NCI-H446 (cell line): ENCODE data around the gene RNASEH1.

Experiments
- DNase-seq, 2 experiments: peaks; one replicate each; lab custom pipeline; 2025; lab: John Stamatoyannopoulos, UW

RNASEH1 gene

DNA sequence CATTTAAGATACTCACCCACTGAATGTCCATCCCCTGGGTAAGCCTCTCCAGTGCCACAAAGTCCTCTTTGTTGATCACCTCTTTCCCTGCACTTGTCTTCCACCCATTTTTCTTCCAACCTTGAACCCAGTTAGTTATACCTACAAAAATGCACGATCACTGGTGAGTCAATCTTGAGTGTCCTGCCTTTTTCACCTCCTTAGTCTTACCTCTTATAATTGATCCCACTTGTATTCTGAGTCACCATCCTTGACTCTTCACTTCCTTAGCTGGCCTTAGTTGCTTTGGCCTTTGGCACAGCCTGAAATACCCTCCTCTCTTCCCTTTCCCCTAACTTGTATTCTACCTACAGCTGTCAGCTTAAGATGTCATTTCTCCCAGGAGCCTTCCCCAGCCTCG, 10.2 kb downstream of the RNASEH1 start:
- DNase-seq: no peak

DNA sequence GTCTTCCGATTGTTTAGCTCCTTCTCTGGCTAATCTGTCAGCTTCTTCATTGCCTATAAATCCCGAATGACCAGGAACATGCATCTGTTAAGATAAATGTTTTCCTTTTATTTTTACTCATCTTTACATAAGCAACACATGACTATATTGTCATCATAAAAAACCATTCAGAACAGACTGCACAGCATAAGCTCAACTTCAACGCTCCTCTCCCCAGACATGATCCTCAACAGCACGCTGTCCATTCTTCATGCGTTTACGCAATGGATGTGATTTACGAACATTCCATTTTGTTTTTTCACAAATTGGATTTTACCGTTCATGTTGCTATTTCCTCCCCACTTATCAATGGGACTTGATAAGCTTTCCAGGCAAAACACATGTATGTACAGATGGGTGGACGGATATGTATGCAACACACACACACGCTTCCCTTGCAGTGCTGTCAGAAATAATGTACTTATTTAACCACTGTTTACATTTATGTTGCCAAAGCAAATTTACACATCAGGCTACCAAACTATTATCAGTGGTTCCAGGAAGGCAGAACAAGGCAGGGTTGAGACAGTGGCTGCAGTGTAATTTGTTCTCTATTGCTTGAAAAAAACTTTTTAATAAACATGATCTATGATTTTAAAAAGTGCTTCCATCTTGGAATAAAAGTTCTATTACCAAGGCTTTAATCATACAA, 12.2 kb downstream of the RNASEH1 start:
- no peak for DNase-seq

GRCh38 chr2:3543023-3543683, 15.0 kb downstream of the RNASEH1 start:
- no peak for DNase-seq

DNA sequence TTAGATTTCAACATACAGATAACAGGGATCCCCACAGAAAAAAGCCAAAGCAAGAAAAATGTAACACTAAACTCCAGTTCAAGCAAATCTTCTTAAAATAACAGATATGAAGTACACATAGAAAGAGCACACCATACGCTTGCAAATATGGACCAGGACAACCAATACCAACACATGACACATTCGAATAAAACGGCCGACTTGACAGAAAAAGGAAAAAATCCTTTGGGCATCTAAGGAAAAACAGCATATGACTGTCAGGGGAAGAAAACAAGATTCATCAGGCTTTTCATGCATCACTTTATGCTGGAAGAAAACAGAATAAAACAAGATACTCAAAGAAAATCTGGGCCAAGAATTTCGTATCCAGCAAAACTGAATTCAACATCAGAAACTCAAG, 16.0 kb downstream of the RNASEH1 start:
- DNase-seq: no peak

- no peak for DNase-seq
These were observed 18.3 kb downstream of the RNASEH1 start for GRCh38 chr2:3539836-3540235.

- no peak for DNase-seq
These were observed 21.2 kb downstream of the RNASEH1 start for GRCh38 chr2:3536682-3537632.

GRCh38 chr2:3535794-3536681, 22.1 kb downstream of the RNASEH1 start:
- no peak for DNase-seq

GRCh38 chr2:3535467-3535793, 22.7 kb downstream of the RNASEH1 start:
- DNase-seq: no peak

DNA sequence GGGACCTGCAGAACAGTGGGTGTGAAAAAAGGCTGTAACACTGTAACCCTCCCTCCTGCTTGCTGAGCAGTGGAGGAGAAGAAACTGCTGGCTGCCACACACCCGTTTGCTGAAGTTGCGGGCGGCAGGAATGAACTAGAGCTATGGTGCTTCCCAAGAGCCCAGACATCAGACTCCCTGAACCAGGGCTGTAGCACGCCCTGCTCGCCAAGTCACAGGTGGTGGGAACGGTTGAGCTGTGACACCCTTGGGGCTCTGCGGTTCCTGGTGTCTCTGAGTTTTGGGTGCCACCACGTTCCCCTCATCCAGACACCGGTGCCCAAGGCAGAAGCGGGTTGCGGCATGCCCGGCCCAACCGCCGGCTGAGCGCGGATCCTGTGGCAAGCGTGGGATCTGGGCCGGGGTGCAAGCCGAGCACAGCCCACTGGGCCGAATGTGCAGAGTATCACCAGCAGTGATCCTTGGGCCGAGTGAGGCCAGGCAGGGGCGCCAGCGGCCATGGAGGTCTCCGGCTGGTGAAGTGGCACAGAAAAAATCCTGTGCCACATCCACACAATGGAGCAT, 23.8 kb downstream of the RNASEH1 start:
- no peak for DNase-seq

GRCh38 chr2:3533836-3534235, 24.3 kb downstream of the RNASEH1 start:
- DNase-seq: no peak

DNA sequence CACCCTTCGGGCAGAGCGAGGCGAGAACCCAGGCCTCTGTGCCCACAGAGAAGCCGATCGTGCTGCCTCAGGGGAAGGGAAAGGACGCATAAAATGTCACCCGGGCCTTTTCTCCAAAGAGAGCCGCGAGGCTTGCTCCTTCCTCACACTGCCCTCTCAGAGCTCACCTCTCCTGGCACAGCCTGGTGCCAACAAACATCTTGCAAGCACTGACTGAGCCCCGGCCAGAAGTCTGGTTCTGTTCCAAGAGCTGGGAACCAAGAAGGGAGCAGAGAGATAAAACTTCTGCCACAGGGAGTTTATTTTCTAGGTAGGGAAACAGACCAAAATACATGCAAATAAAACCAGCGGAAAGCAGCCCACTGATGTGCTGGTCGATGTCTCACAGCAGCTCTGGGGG, 25.2 kb downstream of the RNASEH1 start:
- DNase-seq: peak in 1 of 2 experiments; percentile 6

DNA sequence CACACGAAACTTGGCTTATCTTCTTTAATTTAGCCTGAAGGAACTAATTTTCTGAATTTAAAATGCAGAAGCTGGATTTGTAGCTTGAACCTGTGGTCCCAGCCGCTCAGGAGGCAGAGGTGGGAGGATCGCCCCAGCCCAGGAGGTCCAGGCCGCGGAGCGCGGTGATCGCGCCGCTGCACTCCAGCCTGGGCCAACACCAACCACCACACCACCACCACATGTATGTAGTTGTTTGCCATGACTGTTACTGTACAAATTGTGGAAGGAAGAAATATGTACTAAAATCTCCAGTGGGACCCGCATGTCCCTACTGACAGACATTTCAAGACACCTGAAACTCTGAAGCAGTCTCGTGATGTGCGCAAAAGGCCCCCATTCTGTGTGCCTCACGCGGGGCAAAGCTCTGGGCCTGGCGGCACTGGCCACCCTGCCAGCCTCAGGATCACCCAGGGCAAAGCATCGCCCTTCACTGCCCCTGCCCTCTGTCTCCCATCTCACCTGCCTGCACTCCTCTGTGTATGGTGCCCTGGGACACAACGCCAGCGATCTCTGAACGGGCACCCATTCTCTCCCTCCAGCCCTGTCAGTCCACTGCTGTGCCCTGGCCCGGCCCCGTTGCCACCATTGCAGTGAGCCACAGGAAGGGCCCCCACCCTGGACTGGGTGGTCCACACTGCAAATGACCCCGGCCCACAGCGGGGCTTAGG, 28.7 kb downstream of the RNASEH1 start:
- no peak for DNase-seq

DNA sequence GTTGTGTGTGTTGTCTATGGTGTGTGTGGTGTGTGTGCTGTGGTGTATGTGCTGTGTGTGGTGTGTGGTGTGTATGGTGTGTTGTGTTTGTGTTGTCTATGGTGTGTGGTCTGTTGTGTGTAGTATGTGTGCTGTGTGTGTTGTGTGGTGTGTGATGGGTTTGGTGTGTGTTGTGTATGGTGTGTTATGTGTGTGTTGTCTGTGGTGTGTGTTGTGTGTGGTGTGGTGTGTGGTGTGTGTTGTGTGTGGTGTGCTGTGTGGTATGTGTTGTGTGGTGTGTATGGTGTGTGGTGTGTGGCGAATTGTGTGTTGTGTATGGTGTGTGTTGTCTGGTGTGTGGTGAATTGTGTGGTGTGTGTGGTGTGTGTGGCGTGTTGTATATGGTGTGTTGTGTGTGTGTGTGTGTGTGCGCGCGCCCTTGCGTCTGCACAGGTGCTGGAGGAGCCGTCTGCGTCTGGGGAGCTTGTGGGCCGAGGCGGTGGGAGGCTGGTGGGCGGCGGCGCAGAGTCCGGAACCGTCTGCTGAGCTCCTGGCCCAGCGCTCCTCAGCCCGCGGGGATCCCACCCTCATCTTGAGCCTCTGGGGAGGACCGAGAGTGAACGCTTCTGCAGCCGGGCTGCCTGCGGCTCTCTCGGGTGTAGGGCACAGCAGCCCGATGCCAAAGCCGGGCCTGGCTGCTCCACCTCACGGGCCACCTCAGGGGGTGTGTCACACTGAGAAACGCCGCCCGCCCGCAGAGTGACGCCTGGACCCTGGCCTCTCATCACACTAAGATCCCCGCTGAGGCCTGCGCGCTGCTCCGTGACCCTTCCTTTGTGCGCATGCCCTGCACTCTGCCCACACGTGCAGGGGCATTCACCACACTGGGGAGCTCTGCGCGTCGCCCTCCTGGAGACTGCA, 30.0 kb downstream of the RNASEH1 start:
- no peak for DNase-seq

GRCh38 chr2:3526871-3527270, 31.3 kb downstream of the RNASEH1 start:
- DNase-seq: no peak

DNA sequence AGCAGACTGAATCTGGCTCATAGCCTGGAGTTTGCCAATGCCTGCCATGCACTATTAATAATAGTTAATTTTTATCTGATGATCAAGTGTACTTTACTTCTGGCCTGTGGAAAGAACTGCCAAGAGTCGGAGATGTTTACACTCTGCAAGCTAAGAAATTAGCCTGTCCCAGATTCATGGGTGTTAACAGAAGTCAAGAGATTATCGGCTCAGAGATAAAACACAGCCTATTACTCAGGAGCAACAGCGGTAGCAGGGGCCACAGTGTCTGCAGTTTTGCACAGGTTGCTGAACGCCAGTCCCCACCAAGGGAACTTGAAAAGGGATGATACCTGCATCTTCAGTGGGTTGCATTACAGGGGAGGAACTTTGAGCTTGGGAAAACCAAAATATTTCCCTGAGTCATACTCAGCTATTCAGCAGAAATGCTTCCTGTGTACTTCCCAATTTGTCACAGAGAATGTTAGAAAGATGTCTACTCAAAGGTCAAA, 34.5 kb downstream of the RNASEH1 start:
- no peak for DNase-seq

GRCh38 chr2:3522961-3523421, 35.1 kb downstream of the RNASEH1 start:
- peak; percentile 41 to 62 for DNase-seq

DNA sequence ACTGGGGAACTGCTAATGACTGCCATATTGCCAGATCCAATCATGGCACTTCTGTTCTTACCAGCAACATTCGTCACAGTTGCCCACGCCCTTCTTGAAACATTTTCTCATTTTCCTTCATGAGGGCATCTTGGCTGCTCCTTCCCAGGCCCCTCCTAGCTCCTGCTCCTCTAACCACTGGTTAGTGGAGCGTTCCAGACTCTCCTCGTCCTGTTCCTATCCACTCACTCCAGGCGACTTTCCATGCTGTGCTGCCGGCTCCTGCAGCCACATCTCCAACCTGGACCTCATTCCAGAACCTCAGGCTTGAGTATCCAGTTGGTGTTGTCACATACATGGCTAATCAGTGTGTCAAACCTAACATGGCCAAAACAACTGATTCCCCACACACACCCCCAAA, 37.5 kb downstream of the RNASEH1 start:
- DNase-seq: no peak

DNA sequence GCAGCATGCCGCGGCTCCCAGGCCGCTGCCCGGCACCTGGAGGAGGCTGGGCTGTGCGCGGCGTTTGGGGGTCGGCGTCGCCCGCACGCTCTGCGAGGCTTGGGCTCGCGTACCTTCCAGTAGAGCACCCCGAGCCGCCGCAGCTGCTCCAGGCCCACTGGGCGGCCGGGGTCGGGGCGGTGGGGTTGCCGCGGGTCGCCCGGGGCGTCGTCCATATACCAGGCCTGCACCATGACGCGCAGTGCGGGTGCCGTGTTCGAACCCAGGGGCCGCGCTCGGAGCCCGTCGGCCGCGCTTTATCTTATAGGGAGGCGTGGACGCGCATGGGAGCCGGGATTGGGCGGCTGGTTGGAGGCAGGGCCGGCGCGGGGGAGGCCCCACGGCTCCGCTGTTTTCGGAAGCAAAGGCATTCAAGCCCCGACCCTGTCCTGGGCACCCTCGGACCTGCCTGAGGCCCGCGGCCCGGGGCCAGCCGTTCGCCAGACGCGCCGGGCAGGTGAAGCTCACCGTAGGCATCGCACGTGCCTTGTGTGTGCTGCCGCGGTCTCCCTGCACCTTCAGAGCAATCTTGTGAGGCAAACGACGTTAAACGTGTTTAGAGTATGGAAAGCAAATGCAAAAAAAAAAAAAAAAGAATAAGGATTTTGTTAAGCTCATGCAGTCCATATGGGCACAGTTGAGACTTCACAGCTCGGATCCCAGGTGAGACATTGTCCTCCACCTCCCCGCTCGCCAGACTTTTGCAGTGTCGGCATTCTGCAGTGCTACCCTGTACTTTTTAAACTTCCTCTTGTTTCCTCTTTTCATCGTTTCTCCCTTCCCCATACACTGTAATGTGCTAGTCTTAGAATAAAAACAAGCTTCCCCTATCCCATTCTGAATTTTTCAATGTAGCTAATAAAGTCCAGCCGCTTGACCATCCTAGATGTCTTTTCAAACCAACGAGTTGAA, 38.6 kb downstream of the RNASEH1 start, which contains the start of gene ADI1:
Gene ADI1, minus strand, starts transcription at position 277 of the 951 bp plus-strand sequence. Its CDS starts 44 bp downstream, at position 233.
- DNase-seq: peak; percentile 79 to 82
